A549 (cell line): ENCODE results near the gene ARHGDIG. TPM values are rescaled to one million over a fixed set of nuclear protein-coding genes. Genes with fewer than 3 reads are reported as not detected.

Source experiments
- ATAC-seq, 2 experiments: fragments of 200-7000 bp in 1 of 2; fragments of >200 bp in 1 of 2; cut with Nextera tagmentation in 1 of 2; cut with Tn5 transposase in 1 of 2; 3 replicates each; pipeline versions ENCODE4 v1.8.0 to v1.9.1; 2018 to 2020; ENCODE audit warnings: mild to moderate bottlenecking in 1 of 2, moderate library complexity in 1 of 2
- CTCF ChIA-PET: fragments of 300-600 bp; sonication (Branson Sonifier 250); formaldehyde crosslinking; extraction: SDS; loops from one replicate; lab custom pipeline; 2021; ENCODE audit warnings: antibody characterized with exemption, inconsistent platforms; lab: Yijun Ruan, JAX
- POLR2A ChIA-PET: fragments of 350-600 bp; formaldehyde crosslinking; extraction: SDS; loops from one replicate; lab custom pipeline; 2021; ENCODE audit warnings: antibody characterized with exemption, inconsistent platforms; lab: Yijun Ruan, JAX
- DNase-seq, 2 experiments: peaks; one replicate each; pipeline versions ENCODE4 v3.0.0 to v3.0.0-alpha.2; 2011 to 2016; ENCODE audit warnings: low read depth in 1 of 2, low spot score in 1 of 2
- FAIRE-seq: peaks from 2 replicates; lab custom pipeline; 2011; peaks lifted over from hg19 to GRCh38; lab: Jason Lieb, UNC
- H3K27ac ChIP-seq, 2 experiments: fragments of >200 bp; sonication (Bioruptor Twin); formaldehyde crosslinking; 3 replicates each; pipeline ENCODE4 v1.5.1; 2016 to 2017
- H3K4me1 ChIP-seq: fragments of >200 bp; sonication (Bioruptor Twin); formaldehyde crosslinking; 3 replicates; pipeline ENCODE4 v1.6.1; 2016
- H3K4me2 ChIP-seq: fragments of >200 bp; sonication (Bioruptor Twin); formaldehyde crosslinking; 3 replicates; pipeline ENCODE4 v1.6.1; 2016
- H3K4me3 ChIP-seq: fragments of >200 bp; sonication (Bioruptor Twin); formaldehyde crosslinking; 3 replicates; pipeline ENCODE4 v1.5.1; 2016
- H3K9me3 ChIP-seq: fragments of >200 bp; sonication (Bioruptor Twin); formaldehyde crosslinking; 3 replicates; pipeline ENCODE4 v1.6.1; 2016
- ATOH8 ChIP-seq: fragments of 250-450 bp; sonication (Bioruptor Pico); IDR thresholded peaks from 2 replicates; pipeline ENCODE4 v1.5.0; 2020; ENCODE audit warnings: low read depth, mild to moderate bottlenecking, moderate library complexity
- BHLHE40 ChIP-seq: IDR thresholded peaks from 2 replicates; pipeline ENCODE4 v1.6.1; 2012; ENCODE audit warnings: low read depth, low read length, inconsistent platforms
- CTCF ChIP-seq: fragments of >200 bp; sonication (Bioruptor Twin); formaldehyde crosslinking; IDR thresholded peaks from 3 replicates; pipeline ENCODE4 v1.5.1; 2016
- EHF ChIP-seq: fragments of 250-450 bp; sonication (Bioruptor Pico); IDR thresholded peaks from 2 replicates; pipeline ENCODE4 v1.5.0; 2020; ENCODE audit warnings: mild to moderate bottlenecking
- EHMT2 ChIP-seq: fragments of 200-600 bp; sonication (generic); IDR thresholded peaks from 2 replicates; pipeline ENCODE4 v1.6.1; 2016; ENCODE audit warnings: antibody characterized with exemption, low read depth, mild to moderate bottlenecking, moderate library complexity
- EP300 ChIP-seq, 2 experiments: fragments of >200 bp; sonication (Bioruptor Twin); formaldehyde crosslinking; IDR thresholded peaks; 2 replicates in 1 of 2; 3 replicates in 1 of 2; pipeline ENCODE4 v1.6.1; 2016 to 2017
- FOSL2 ChIP-seq, 2 experiments: fragments of 450-650 bp in 1 of 2; fragments of >200 bp in 1 of 2; sonication (Bioruptor Twin) in 1 of 2; formaldehyde crosslinking; IDR thresholded peaks; 2 replicates each; pipeline versions ENCODE4 v1.5.0 to v1.6.1; 2016 to 2020; ENCODE audit warnings: mild to moderate bottlenecking in 1 of 2, moderate library complexity in 1 of 2
- GATA3 ChIP-seq: IDR thresholded peaks from 2 replicates; pipeline ENCODE4 v1.6.1; 2012; ENCODE audit warnings: borderline replicate concordance
- HDAC2 ChIP-seq: fragments of 200-600 bp; sonication (generic); IDR thresholded peaks from 2 replicates; pipeline ENCODE4 v1.6.1; 2016
- HES2 ChIP-seq: fragments of >200 bp; sonication (Bioruptor Twin); formaldehyde crosslinking; IDR thresholded peaks from 2 replicates; pipeline ENCODE4 v1.6.1; 2016
- HOXA7 ChIP-seq: fragments of 250-450 bp; sonication (Bioruptor Pico); IDR thresholded peaks from 2 replicates; pipeline ENCODE4 v1.5.0; 2020; ENCODE audit warnings: mild to moderate bottlenecking, moderate library complexity
- HOXB13 ChIP-seq: fragments of 250-450 bp; sonication (Bioruptor Pico); IDR thresholded peaks from 2 replicates; pipeline ENCODE4 v1.5.0; 2020; ENCODE audit warnings: low read depth, mild to moderate bottlenecking, moderate library complexity
- JUN ChIP-seq, 2 experiments: fragments of >200 bp; sonication (Bioruptor Twin); formaldehyde crosslinking; IDR thresholded peaks; 2 replicates in 1 of 2; 3 replicates in 1 of 2; pipeline ENCODE4 v1.6.1; 2016 to 2017
- JUNB ChIP-seq: fragments of >200 bp; sonication (Bioruptor Twin); formaldehyde crosslinking; IDR thresholded peaks from 2 replicates; pipeline ENCODE4 v1.6.1; 2016
- KDM5A ChIP-seq: fragments of 200-600 bp; sonication (generic); IDR thresholded peaks from 2 replicates; pipeline ENCODE4 v1.6.1; 2016; ENCODE audit warnings: antibody characterized with exemption, mild to moderate bottlenecking
- MAX ChIP-seq: IDR thresholded peaks from 2 replicates; pipeline ENCODE4 v1.6.1; 2012
- MAZ ChIP-seq: fragments of 150-350 bp; IDR thresholded peaks from 2 replicates; pipeline ENCODE4 v1.6.1; 2014; ENCODE audit warnings: antibody characterized with exemption, low read depth, low read length, borderline replicate concordance
- NR3C1 ChIP-seq: fragments of >200 bp; sonication (Bioruptor Twin); formaldehyde crosslinking; IDR thresholded peaks from 3 replicates; pipeline ENCODE4 v1.6.1; 2017
- PBX3 ChIP-seq: IDR thresholded peaks from 2 replicates; pipeline ENCODE4 v1.6.1; 2012
- PHF8 ChIP-seq: fragments of 200-600 bp; sonication (generic); IDR thresholded peaks from 2 replicates; pipeline ENCODE4 v1.6.1; 2016; ENCODE audit warnings: low read depth, mild to moderate bottlenecking, antibody characterized with exemption, moderate library complexity, borderline replicate concordance
- POLR2A ChIP-seq: IDR thresholded peaks from 2 replicates; pipeline ENCODE4 v1.6.1; 2012; ENCODE audit warnings: mild to moderate bottlenecking, low read length
- RAD21 ChIP-seq, 2 experiments: fragments of >200 bp in 1 of 2; sonication (Bioruptor Twin) in 1 of 2; formaldehyde crosslinking in 1 of 2; IDR thresholded peaks in 1 of 2; conservative IDR thresholded peaks in 1 of 2; 2 replicates in 1 of 2; 3 replicates in 1 of 2; pipeline ENCODE4 v1.6.1; 2012 to 2018; ENCODE audit warnings: inconsistent platforms in 1 of 2
- RCOR1 ChIP-seq: fragments of 150-350 bp; IDR thresholded peaks from 2 replicates; pipeline ENCODE4 v1.6.1; 2014; ENCODE audit warnings: antibody characterized with exemption, low read length, low read depth
- RNF2 ChIP-seq: fragments of 200-600 bp; sonication (generic); IDR thresholded peaks from 2 replicates; pipeline ENCODE4 v1.6.1; 2016; ENCODE audit warnings: low read depth, mild to moderate bottlenecking, antibody characterized with exemption, moderate library complexity, borderline replicate concordance
- TP53 ChIP-seq: fragments of 250-450 bp; sonication (Bioruptor Pico); IDR thresholded peaks from 2 replicates; pipeline ENCODE4 v1.5.0; 2021; ENCODE audit warnings: mild to moderate bottlenecking, moderate library complexity
- ZC3H11A ChIP-seq: fragments of 450-650 bp; IDR thresholded peaks from 2 replicates; pipeline ENCODE4 v1.6.1; 2014; ENCODE audit warnings: antibody characterized with exemption, mild to moderate bottlenecking
- ZSCAN20 ChIP-seq: fragments of 250-450 bp; sonication (Bioruptor Pico); IDR thresholded peaks from 2 replicates; pipeline ENCODE4 v1.8.0; 2022; ENCODE audit warnings: mild to moderate bottlenecking, moderate library complexity
- WGBS: methylation state at CpG from one replicate; pipeline ENCODE4 v1.1.6; 2017; ENCODE audit errors: missing lambda C conversion rate; 5-methylcytosine and 5-hydroxymethylcytosine counted together
- polyA plus RNA-seq, 4 experiments: library from polyadenylated mRNA; depleted of rRNA in 3 of 4; stranded (reverse); fragments of >200 nt; fragmentation: RNase III in 1 of 4; extraction: RNeasy Plus Mini Kit Qiagen cat#74134 plus additional on column Dnase treatment in 1 of 4; gene quantifications; 2 replicates in 3 of 4; 3 replicates in 1 of 4; pipeline ENCODE4 v1.2.3, GENCODE V29; 2011 to 2017

The ARHGDIG gene
- polyA plus RNA-seq, 2 of the 4 experiments (the other 2 are of a cell fraction) = 1.1 to 1.9 TPM

GRCh38 chr16:276426-277077 lies 3.8 kb upstream of the ARHGDIG start (continued):
- TF ChIP-seq MAZ = no peak
- TF ChIP-seq JUNB = no peak
- TF ChIP-seq ZC3H11A = no peak
- TF ChIP-seq KDM5A = no peak

GRCh38 chr16:278863-279366 lies 1.5 kb upstream of the ARHGDIG start:
- no peak overlapping the region for H3K4me3 ChIP-seq
- TF ChIP-seq PHF8 (no peak), PBX3 (peak; percentile 58; the same call in 1 of the 2 replicates)
- TF ChIP-seq, all 56 proteins: peak for 1
- H3K27ac ChIP-seq = no peak overlapping the region
- no peak overlapping the region for H3K4me2 ChIP-seq
- no peaks in the 10 kb centered on the region for H3K9me3 ChIP-seq
- H3K4me1 ChIP-seq = peaks cover 22% of the 10 kb centered on the region
- WGBS = 64% methylated on average over 6 of the region's 6 CpGs
- CTCF ChIA-PET = interaction anchor here (0.9 to 2.7 kb wide), 4 partner anchors 20 to 182 kb away, joined by 3 to 8 read pairs (median 6); partner anchors contain the start of genes AXIN1 and HBQ1
- DNase-seq (peak in 1 of 2 experiments; percentile 80), FAIRE-seq (no peak), ATAC-seq (peak; percentile 17 to 73; a peak in 4 of 6 replicates)
- POLR2A ChIA-PET = interaction anchor here (1.2 kb wide), 1 partner anchor 44 kb away, joined by 6 read pairs; no protein-coding TSS in a partner anchor

- DNase-seq (no peak), FAIRE-seq (no peak)
- peaks cover 16% of the 10 kb centered on the region for H3K4me1 ChIP-seq
- TF ChIP-seq EHMT2 (no peak), RAD21 (conservative IDR thresholded peaks at IDR 0.05 in 1 of 2, IDR thresholded peaks at IDR 0.05 in 1 of 2) (no peak), POLR2A (no peak), JUNB (no peak), HES2 (no peak), MAX (no peak), HDAC2 (no peak), TP53 (CRISPR knock-in tag) (no peak), KDM5A (no peak), EHF (CRISPR knock-in tag) (no peak), EP300 (IDR thresholded peaks at IDR 0.05) (no peak)
- TF ChIP-seq, all 56 proteins: peak for 0
- H3K4me3 ChIP-seq = no peak overlapping the region; the same call in 2 of the 3 replicates
- peak overlapping the region; percentile 99; the same call in 2 of the 3 replicates for H3K4me2 ChIP-seq
- ChIA-PET CTCF (interaction anchor here (1.3 to 2.7 kb wide), 4 partner anchors 20 to 183 kb away, joined by 5 to 8 read pairs (median 6); partner anchors contain the start of gene AXIN1), POLR2A (no interaction called here)
- H3K9me3 ChIP-seq = no peaks in the 10 kb centered on the region
- H3K27ac ChIP-seq = peak overlapping the region in 1 of 2 experiments; percentile 89; a peak in 2 of 6 replicates
- 88% methylated on average over 7 of the region's 7 CpGs for WGBS
- no peak for ATAC-seq
These were observed 860 bp upstream of the ARHGDIG start for GRCh38 chr16:279531-279930.

GRCh38 chr16:280005-280460 lies 358 bp upstream of the ARHGDIG start:
- FAIRE-seq (no peak), ATAC-seq (no peak), DNase-seq (no peak)
- no peaks in the 10 kb centered on the region for H3K9me3 ChIP-seq
- H3K27ac ChIP-seq = peak overlapping the region; percentile 63 to 89; a peak in 4 of 6 replicates
- ChIA-PET CTCF (interaction anchor here (1.3 to 2.7 kb wide), 4 partner anchors 19 to 183 kb away, joined by 5 to 8 read pairs (median 6); partner anchors contain the start of gene AXIN1), POLR2A (no interaction called here)
- WGBS = 20% methylated on average over 1 of the region's 47 CpGs
- H3K4me3 ChIP-seq = peak overlapping the region; percentile 57
- peak overlapping the region; percentile 99 for H3K4me2 ChIP-seq
- H3K4me1 ChIP-seq = peaks cover 11% of the 10 kb centered on the region
- TF ChIP-seq EP300 (IDR thresholded peaks at IDR 0.05) (no peak), JUN (IDR thresholded peaks at IDR 0.05) (no peak), ZC3H11A (no peak), JUNB (no peak), ATOH8 (CRISPR knock-in tag) (no peak), NR3C1 (no peak), RCOR1 (no peak), FOSL2 (IDR thresholded peaks at IDR 0.05) (no peak), FOSL2 (CRISPR knock-in tag; IDR thresholded peaks at IDR 0.05) (no peak), EHMT2 (no peak), GATA3 (no peak), PHF8 (no peak), HOXB13 (CRISPR knock-in tag) (no peak), RNF2 (no peak), CTCF (no peak), BHLHE40 (no peak), ZSCAN20 (no peak), HOXA7 (CRISPR knock-in tag) (no peak), HDAC2 (no peak)
